Neuronal stem cell (in vitro differentiated cells): ENCODE results near the gene AOPEP.

ENCODE experiments used
- DNase-seq: peaks from one replicate; pipeline ENCODE4 v3.0.0-alpha.2; 2013; ENCODE audit warnings: low spot score
- H2AFZ ChIP-seq: one replicate; pipeline ENCODE4 v1.6.1; 2013; ENCODE audit warnings: mild to moderate bottlenecking, low read length, inconsistent platforms
- H2AK5ac ChIP-seq: 2 replicates; pipeline ENCODE4 v1.6.1; 2013; ENCODE audit warnings: low read depth, mild to moderate bottlenecking, inconsistent platforms, low read length, moderate library complexity, mixed read lengths
- H2BK120ac ChIP-seq: 2 replicates; pipeline ENCODE4 v1.6.1; 2013; ENCODE audit warnings: low read depth, mild to moderate bottlenecking, inconsistent platforms, low read length, moderate library complexity, mixed read lengths
- H2BK12ac ChIP-seq: one replicate; pipeline ENCODE4 v1.6.1; 2013; ENCODE audit warnings: low read length, inconsistent platforms
- H2BK15ac ChIP-seq: 2 replicates; pipeline ENCODE4 v1.6.1; 2013; ENCODE audit warnings: mild to moderate bottlenecking, low read length, inconsistent platforms, mixed read lengths
- H2BK5ac ChIP-seq: one replicate; pipeline ENCODE4 v1.6.1; 2013; ENCODE audit warnings: inconsistent platforms, mild to moderate bottlenecking, low read length, moderate library complexity
- H3K14ac ChIP-seq: one replicate; pipeline ENCODE4 v1.6.1; 2013; ENCODE audit warnings: low read length, inconsistent platforms
- H3K18ac ChIP-seq: 2 replicates; pipeline ENCODE4 v1.6.1; 2013; ENCODE audit warnings: low read length, inconsistent platforms
- H3K23ac ChIP-seq: 2 replicates; pipeline ENCODE4 v1.6.1; 2013; ENCODE audit warnings: low read depth, mild to moderate bottlenecking, mixed read lengths, low read length, inconsistent platforms; ENCODE audit not compliant: poor library complexity
- H3K27ac ChIP-seq: replicated peaks from 3 replicates; pipeline ENCODE4 v1.5.1; 2013; ENCODE audit warnings: low read length, inconsistent platforms
- H3K27me3 ChIP-seq, 3 experiments: 2 replicates each; pipeline ENCODE4 v1.6.1; 2013; ENCODE audit warnings: low read length in 3 of 3, mild to moderate bottlenecking in 2 of 3, inconsistent platforms in 1 of 3, low read depth in 1 of 3, mixed read lengths in 1 of 3, moderate library complexity in 1 of 3; ENCODE audit not compliant: control insufficient read depth in 3 of 3, insufficient read depth in 3 of 3
- H3K36me3 ChIP-seq, 2 donors: replicated peaks in 1 of 2; 2 replicates each; pipeline ENCODE4 v1.6.1; 2013; ENCODE audit warnings: low read length in 2 of 2; ENCODE audit not compliant: control insufficient read depth in 2 of 2, insufficient read depth in 2 of 2
- H3K4ac ChIP-seq: 2 replicates; pipeline ENCODE4 v1.6.1; 2013; ENCODE audit warnings: inconsistent platforms, mild to moderate bottlenecking, low read length, moderate library complexity
- H3K4me1 ChIP-seq, 2 donors: 1 replicate in 1 of 2; 2 replicates in 1 of 2; pipeline ENCODE4 v1.6.1; 2013; ENCODE audit warnings: low read length in 2 of 2, low read depth in 1 of 2; ENCODE audit not compliant: control insufficient read depth in 2 of 2, insufficient read depth in 1 of 2
- H3K4me2 ChIP-seq: one replicate; pipeline ENCODE4 v1.6.1; 2013; ENCODE audit warnings: mild to moderate bottlenecking, low read length, inconsistent platforms; ENCODE audit not compliant: insufficient read depth, poor library complexity, severe bottlenecking
- H3K4me3 ChIP-seq, 2 donors: 2 replicates each; pipeline ENCODE4 v1.5.1; 2013; ENCODE audit warnings: low read length in 2 of 2, mild to moderate bottlenecking in 2 of 2, inconsistent platforms in 1 of 2, moderate library complexity in 1 of 2
- H3K79me1 ChIP-seq: one replicate; pipeline ENCODE4 v1.6.1; 2013; ENCODE audit warnings: low read depth, mild to moderate bottlenecking, inconsistent platforms, low read length, moderate library complexity
- H3K9ac ChIP-seq: one replicate; pipeline ENCODE4 v1.6.1; 2013; ENCODE audit warnings: mild to moderate bottlenecking, low read depth, low read length, inconsistent platforms; ENCODE audit not compliant: poor library complexity
- H3K9me3 ChIP-seq, 2 donors: replicated peaks in 1 of 2; 2 replicates each; pipeline versions ENCODE3 to v1.6.1; 2013; ENCODE audit warnings: low read length in 2 of 2, mild to moderate bottlenecking in 2 of 2, inconsistent platforms in 1 of 2, low read depth in 1 of 2, mixed read lengths in 1 of 2, moderate library complexity in 1 of 2; ENCODE audit not compliant: control insufficient read depth in 2 of 2, insufficient read depth in 1 of 2
- H4K8ac ChIP-seq: one replicate; pipeline ENCODE4 v1.6.1; 2013; ENCODE audit warnings: low read depth, mild to moderate bottlenecking, inconsistent platforms, low read length, moderate library complexity
- H4K91ac ChIP-seq: one replicate; pipeline ENCODE4 v1.6.1; 2013; ENCODE audit warnings: low read length, low read depth, mild to moderate bottlenecking, inconsistent platforms; ENCODE audit not compliant: poor library complexity
- WGBS, 2 donors: extraction: QIAGEN DNeasy Blood & Tissue Kit; methylation state at CpG; one replicate each; pipeline ENCODE4 v1.1.7; 2013; ENCODE audit warnings: missing lambda C conversion rate in 2 of 2, mixed read lengths in 1 of 2; ENCODE audit not compliant: insufficient read length in 2 of 2, insufficient replicate concordance in 1 of 2; ENCODE audit errors: extremely low coverage in 2 of 2; 5-methylcytosine and 5-hydroxymethylcytosine counted together

Gene AOPEP

GRCh38 chr9:95075700-95076099 lies 349.2 kb downstream of the AOPEP start:
- Histone ChIP-seq H3K23ac (no peak overlapping the region), H3K14ac (no peak overlapping the region), H3K4me2 (no peak overlapping the region), H3K27me3 (no peaks in the 10 kb centered on the region), H3K79me1 (no peaks in the 10 kb centered on the region), H2BK12ac (no peak overlapping the region), H3K9me3 (no peaks in the 10 kb centered on the region), H2BK5ac (no peak overlapping the region), H3K4ac (no peak overlapping the region), H2BK120ac (no peak overlapping the region), H3K36me3 (peaks cover 0 to 19% of the 10 kb centered on the region in 2 donors), H2AK5ac (no peak overlapping the region), H4K8ac (no peak overlapping the region), H2BK15ac (no peak overlapping the region), H2AFZ (no peak overlapping the region), H3K27ac (no peak overlapping the region), H3K4me1 (peaks cover under 1 to 14% of the 10 kb centered on the region in 2 donors), H3K4me3 (no peak overlapping the region), H3K18ac (no peak overlapping the region), H3K9ac (no peak overlapping the region), H4K91ac (no peak overlapping the region)
- DNase-seq, result no peak
- WGBS, 2 donors, result no CpG with 5 or more reads among the region's 7 CpGs

- H3K79me1 ChIP-seq, result no peaks in the 10 kb centered on the region
- H3K9me3 ChIP-seq, result no peaks in the 10 kb centered on the region
Measured at GRCh38 chr9:95076696-95077052, 350.2 kb downstream of the AOPEP start.

GRCh38 chr9:95077053-95077765 lies 350.7 kb downstream of the AOPEP start:
- Histone ChIP-seq H3K14ac (no peak overlapping the region), H3K27ac (no peak overlapping the region), H3K18ac (peak overlapping the region; percentile 68), H4K91ac (no peak overlapping the region), H2BK12ac (no peak overlapping the region), H3K9ac (no peak overlapping the region), H2BK15ac (no peak overlapping the region), H3K4me3 (no peak overlapping the region), H3K9me3 (no peaks in the 10 kb centered on the region), H4K8ac (no peak overlapping the region), H3K4me1 (peaks cover 14 to 28% of the 10 kb centered on the region in 2 donors), H3K36me3 (peaks cover 0 to 26% of the 10 kb centered on the region in 2 donors), H3K4me2 (no peak overlapping the region), H2BK120ac (peak overlapping the region; percentile 39), H3K4ac (no peak overlapping the region), H2BK5ac (no peak overlapping the region), H3K27me3 (no peaks in the 10 kb centered on the region), H3K23ac (no peak overlapping the region), H2AK5ac (no peak overlapping the region), H3K79me1 (no peaks in the 10 kb centered on the region), H2AFZ (no peak overlapping the region)
- DNase-seq, result no peak
- WGBS, 2 donors, result no CpG with 5 or more reads among the region's 18 CpGs

More at GRCh38 chr9:95076696-95077052, 350.2 kb downstream of the AOPEP start:
- Histone ChIP-seq H3K27ac (no peak overlapping the region), H2AFZ (no peak overlapping the region), H2AK5ac (no peak overlapping the region), H4K91ac (no peak overlapping the region), H3K36me3 (peaks cover 0 to 23% of the 10 kb centered on the region in 2 donors), H3K23ac (no peak overlapping the region), H3K14ac (no peak overlapping the region), H2BK120ac (no peak overlapping the region), H2BK15ac (no peak overlapping the region), H3K18ac (no peak overlapping the region), H3K4me2 (no peak overlapping the region), H2BK12ac (no peak overlapping the region), H4K8ac (no peak overlapping the region), H2BK5ac (no peak overlapping the region), H3K27me3 (no peaks in the 10 kb centered on the region), H3K4me1 (peaks cover 10 to 23% of the 10 kb centered on the region in 2 donors), H3K4ac (no peak overlapping the region), H3K4me3 (no peak overlapping the region), H3K9ac (no peak overlapping the region)
- DNase-seq, result no peak
- no CpG with 5 or more reads among the region's 1 CpG for WGBS, 2 donors

- H3K27ac ChIP-seq, result no peak overlapping the region
- DNase-seq, result no peak
Measured at GRCh38 chr9:95077766-95078370, 351.4 kb downstream of the AOPEP start.

More at GRCh38 chr9:95077766-95078370, 351.4 kb downstream of the AOPEP start:
- H3K4me1 ChIP-seq, result peaks cover 14 to 32% of the 10 kb centered on the region in 2 donors
- H3K36me3 ChIP-seq, result peaks cover 2 to 32% of the 10 kb centered on the region in 2 donors
- H2BK15ac ChIP-seq, result no peak overlapping the region
- no peak overlapping the region for H3K4me2 ChIP-seq
- H2AFZ ChIP-seq, result no peak overlapping the region
- H2BK12ac ChIP-seq, result no peak overlapping the region
- no peak overlapping the region for H3K14ac ChIP-seq
- no peak overlapping the region for H4K8ac ChIP-seq
- no peak overlapping the region for H4K91ac ChIP-seq
- H3K9ac ChIP-seq, result no peak overlapping the region
- no peak overlapping the region for H2BK120ac ChIP-seq
- H3K18ac ChIP-seq, result no peak overlapping the region
- no peaks in the 10 kb centered on the region for H3K79me1 ChIP-seq
- H3K9me3 ChIP-seq, result no peaks in the 10 kb centered on the region
- H2AK5ac ChIP-seq, result no peak overlapping the region
- H3K23ac ChIP-seq, result no peak overlapping the region
- WGBS, 2 donors, result no CpG with 5 or more reads among the region's 17 CpGs
- no peak overlapping the region for H3K4ac ChIP-seq
- H2BK5ac ChIP-seq, result no peak overlapping the region
- H3K27me3 ChIP-seq, result no peaks in the 10 kb centered on the region
- H3K4me3 ChIP-seq, result no peak overlapping the region
